Stimulated activated CD4-positive, alpha-beta T cell treated with anti-CD3 and anti-CD28 coated beads, Interleukin-15, amount 100 ng/mL, for 24 hours (primary cell): ENCODE data around the gene ANKRD17.

Source experiments
- DNase-seq: peaks from one replicate; pipeline ENCODE4 v3.0.0-alpha.2; 2020

The ANKRD17 gene

GRCh38 chr4:73193659-73194058 lies 64.9 kb downstream of the ANKRD17 start:
- no peak for DNase-seq

- no peak for DNase-seq
These were observed 65.4 kb downstream of the ANKRD17 start for GRCh38 chr4:73193155-73193554.

- DNase-seq: no peak
These were observed 69.3 kb downstream of the ANKRD17 start for GRCh38 chr4:73189274-73189810.

- no peak for DNase-seq
These were observed 71.3 kb downstream of the ANKRD17 start for GRCh38 chr4:73187325-73187724.

- DNase-seq: no peak
These were observed 72.7 kb downstream of the ANKRD17 start for GRCh38 chr4:73185903-73186302.

- DNase-seq: no peak
These were observed 77.4 kb downstream of the ANKRD17 start for GRCh38 chr4:73181231-73181630.

GRCh38 chr4:73178389-73178788 lies 80.2 kb downstream of the ANKRD17 start:
- DNase-seq: no peak

GRCh38 chr4:73172161-73172560 lies 86.4 kb downstream of the ANKRD17 start:
- no peak for DNase-seq

GRCh38 chr4:73170518-73171198 lies 87.9 kb downstream of the ANKRD17 start:
- DNase-seq: no peak

GRCh38 chr4:73166212-73166611 lies 92.4 kb downstream of the ANKRD17 start:
- no peak for DNase-seq

- DNase-seq: no peak
These were observed 96.9 kb downstream of the ANKRD17 start for GRCh38 chr4:73161527-73162185.

- no peak for DNase-seq
These were observed 102.2 kb downstream of the ANKRD17 start for GRCh38 chr4:73156394-73156793.

- no peak for DNase-seq
These were observed 105.7 kb downstream of the ANKRD17 start for GRCh38 chr4:73152893-73153292.

GRCh38 chr4:73142995-73143547 lies 115.5 kb downstream of the ANKRD17 start:
- DNase-seq: no peak

GRCh38 chr4:73139991-73140390 lies 118.6 kb downstream of the ANKRD17 start:
- no peak for DNase-seq

GRCh38 chr4:73139245-73139644 lies 119.4 kb downstream of the ANKRD17 start:
- no peak for DNase-seq

- DNase-seq: no peak
These were observed 121.5 kb downstream of the ANKRD17 start for GRCh38 chr4:73137121-73137520.

- DNase-seq: no peak
These were observed 124.8 kb downstream of the ANKRD17 start for GRCh38 chr4:73133784-73134183.

GRCh38 chr4:73131281-73131680 lies 127.3 kb downstream of the ANKRD17 start:
- DNase-seq: no peak

- no peak for DNase-seq
These were observed 129.3 kb downstream of the ANKRD17 start for GRCh38 chr4:73129319-73129718.

GRCh38 chr4:73127839-73128453 lies 130.7 kb downstream of the ANKRD17 start:
- no peak for DNase-seq

- no peak for DNase-seq
These were observed 149.1 kb downstream of the ANKRD17 start for GRCh38 chr4:73109493-73109892.

- no peak for DNase-seq
These were observed 153.9 kb downstream of the ANKRD17 start for GRCh38 chr4:73104695-73105094.
